Measurements from ENCODE around the gene STK32B. TPM values are rescaled to one million over a fixed set of nuclear protein-coding genes. Genes with fewer than 3 reads are reported as not detected.

The STK32B gene
- total RNA-seq, 1 donor from 2014 or later = 3.5 TPM

DNA sequence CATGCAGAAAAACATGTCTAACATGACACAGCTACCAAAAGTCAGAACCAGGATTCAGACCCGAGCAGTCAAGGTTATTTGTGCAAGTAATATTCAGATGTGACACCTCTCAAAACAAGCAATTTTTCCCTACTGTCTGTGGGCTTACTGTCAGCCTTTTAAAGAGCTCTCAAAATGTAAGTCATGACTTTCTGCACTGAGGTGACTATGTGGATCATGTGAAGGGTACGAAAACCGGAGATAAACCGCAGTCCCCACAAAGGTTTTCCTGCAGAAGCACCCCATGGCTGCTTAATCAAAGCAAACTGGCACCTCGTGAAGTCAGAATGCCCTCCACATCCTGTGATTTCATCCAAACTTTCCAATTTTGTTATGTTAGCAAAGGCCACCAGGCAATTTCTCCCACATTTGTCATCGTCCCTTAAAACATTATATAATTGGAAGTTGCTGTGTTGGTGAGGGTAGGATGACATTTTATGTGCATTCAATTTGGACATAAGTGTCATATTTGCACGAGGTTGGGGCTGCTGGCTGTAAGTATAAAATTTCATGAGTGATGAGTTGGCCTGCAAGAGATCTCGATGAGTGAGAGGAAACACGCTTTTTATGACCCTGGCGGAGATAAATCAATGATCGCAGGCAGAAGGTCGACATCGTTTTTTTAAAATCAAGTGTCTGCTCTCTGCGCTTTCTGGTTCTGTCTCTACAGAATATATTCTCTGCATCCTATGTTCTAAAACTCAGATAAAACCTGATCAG, 161.2 kb downstream of the STK32B start:
- no peak overlapping the region for H3K4me3 Mint-ChIP-seq
- peaks cover 61% of the 10 kb centered on the region for H3K4me1 Mint-ChIP-seq
- H3K36me3 Mint-ChIP-seq (ENCODE audit: low read depth) = peaks cover 3% of the 10 kb centered on the region
- no peak for DNase-seq (ENCODE audit: low read depth, low spot score)
- H3K27me3 Mint-ChIP-seq (ENCODE audit: low read depth) = no peaks in the 10 kb centered on the region
- H3K27ac Mint-ChIP-seq (ENCODE audit: unreplicated experiment) = no peak overlapping the region
- TF ChIP-seq, protein P1, sequence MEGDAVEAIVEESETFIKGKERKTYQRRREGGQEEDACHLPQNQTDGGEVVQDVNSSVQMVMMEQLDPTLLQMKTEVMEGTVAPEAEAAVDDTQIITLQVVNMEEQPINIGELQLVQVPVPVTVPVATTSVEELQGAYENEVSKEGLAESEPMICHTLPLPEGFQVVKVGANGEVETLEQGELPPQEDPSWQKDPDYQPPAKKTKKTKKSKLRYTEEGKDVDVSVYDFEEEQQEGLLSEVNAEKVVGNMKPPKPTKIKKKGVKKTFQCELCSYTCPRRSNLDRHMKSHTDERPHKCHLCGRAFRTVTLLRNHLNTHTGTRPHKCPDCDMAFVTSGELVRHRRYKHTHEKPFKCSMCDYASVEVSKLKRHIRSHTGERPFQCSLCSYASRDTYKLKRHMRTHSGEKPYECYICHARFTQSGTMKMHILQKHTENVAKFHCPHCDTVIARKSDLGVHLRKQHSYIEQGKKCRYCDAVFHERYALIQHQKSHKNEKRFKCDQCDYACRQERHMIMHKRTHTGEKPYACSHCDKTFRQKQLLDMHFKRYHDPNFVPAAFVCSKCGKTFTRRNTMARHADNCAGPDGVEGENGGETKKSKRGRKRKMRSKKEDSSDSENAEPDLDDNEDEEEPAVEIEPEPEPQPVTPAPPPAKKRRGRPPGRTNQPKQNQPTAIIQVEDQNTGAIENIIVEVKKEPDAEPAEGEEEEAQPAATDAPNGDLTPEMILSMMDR (conservative IDR thresholded peaks at IDR 0.05) = no peak
- H3K9me3 Mint-ChIP-seq = peaks cover 2% of the 10 kb centered on the region

DNA sequence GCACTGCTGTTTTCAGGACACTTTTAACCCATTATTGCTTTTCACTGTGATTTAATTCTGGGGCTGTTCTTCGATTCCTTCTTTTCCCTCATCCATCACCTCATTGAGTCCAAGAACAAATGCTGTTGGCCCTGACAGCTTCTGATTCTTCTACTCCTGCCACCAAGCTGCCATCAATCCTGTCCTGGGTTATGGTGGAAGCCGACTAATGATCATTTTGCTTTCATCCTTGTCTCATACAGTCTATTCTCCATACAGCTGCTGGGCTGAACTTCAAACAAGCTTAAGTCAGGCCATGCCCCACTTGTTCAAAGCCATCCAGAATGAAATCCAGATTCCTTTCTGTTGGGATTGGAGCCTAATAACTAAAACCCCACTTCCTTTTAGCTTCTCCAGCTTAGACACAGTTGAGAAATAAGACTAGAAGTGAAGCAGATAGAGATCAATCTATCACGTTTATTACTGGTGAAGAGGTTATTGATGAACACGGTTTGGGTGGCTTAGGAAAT, 161.9 kb downstream of the STK32B start:
- no peak overlapping the region for H3K27ac Mint-ChIP-seq (ENCODE audit: unreplicated experiment)
- peaks cover 68% of the 10 kb centered on the region for H3K4me1 Mint-ChIP-seq
- DNase-seq (ENCODE audit: low read depth, low spot score) = no peak
- peaks cover 3% of the 10 kb centered on the region for H3K36me3 Mint-ChIP-seq (ENCODE audit: low read depth)
- TF ChIP-seq, protein P1 (conservative IDR thresholded peaks at IDR 0.05) = no peak
- H3K4me3 Mint-ChIP-seq = no peak overlapping the region
- peaks cover 2% of the 10 kb centered on the region for H3K9me3 Mint-ChIP-seq
- no peaks in the 10 kb centered on the region for H3K27me3 Mint-ChIP-seq (ENCODE audit: low read depth)

DNA sequence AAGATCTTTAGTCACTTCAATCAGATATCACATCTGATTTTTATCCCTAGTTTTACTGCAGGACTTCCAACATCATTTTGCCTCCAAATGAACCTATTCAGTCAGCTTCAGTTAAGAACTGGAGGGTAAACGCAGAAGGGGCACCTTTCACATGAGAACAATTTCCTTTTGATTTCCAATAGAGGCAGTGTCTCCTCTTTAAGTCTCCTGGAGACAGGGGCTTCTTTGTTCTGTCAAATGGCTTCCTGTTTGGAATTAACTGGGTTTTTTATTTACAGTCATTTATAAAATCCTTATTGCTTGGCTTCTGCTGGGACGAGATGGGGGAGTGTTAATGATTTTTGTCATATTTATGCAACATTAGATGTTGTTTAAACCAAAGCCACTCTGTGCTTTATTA, 164.0 kb downstream of the STK32B start:
- H3K9me3 Mint-ChIP-seq = peaks cover 3% of the 10 kb centered on the region
- peaks cover 63% of the 10 kb centered on the region for H3K4me1 Mint-ChIP-seq
- H3K36me3 Mint-ChIP-seq (ENCODE audit: low read depth) = no peaks in the 10 kb centered on the region
- no peak for DNase-seq (ENCODE audit: low read depth, low spot score)
- peak overlapping the region; percentile 2 for H3K27ac Mint-ChIP-seq (ENCODE audit: unreplicated experiment)
- peak overlapping the region; percentile 31 for H3K4me3 Mint-ChIP-seq
- H3K27me3 Mint-ChIP-seq (ENCODE audit: low read depth) = no peaks in the 10 kb centered on the region
- TF ChIP-seq, protein P1 (conservative IDR thresholded peaks at IDR 0.05) = no peak

DNA sequence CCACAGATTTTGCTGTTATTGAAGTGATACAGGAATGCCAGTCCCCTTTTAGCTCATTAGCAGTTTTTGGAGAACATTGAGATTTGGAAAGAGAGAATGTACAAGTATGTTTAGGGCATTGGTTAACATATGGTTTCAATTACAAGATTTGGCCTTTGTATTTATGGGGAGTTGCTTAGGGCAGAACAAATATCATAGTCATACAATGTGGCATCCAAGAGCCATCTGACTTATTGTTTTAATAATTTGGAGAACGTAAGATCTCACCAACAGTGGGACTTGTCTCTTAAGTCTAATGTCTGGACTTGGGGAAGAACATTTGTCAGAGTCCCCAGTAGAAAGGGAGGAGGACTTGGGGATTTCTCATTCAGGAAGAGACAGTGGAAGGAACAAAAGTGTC, 166.1 kb downstream of the STK32B start:
- H3K36me3 Mint-ChIP-seq (ENCODE audit: low read depth) = no peaks in the 10 kb centered on the region
- H3K27ac Mint-ChIP-seq (ENCODE audit: unreplicated experiment) = no peak overlapping the region
- H3K9me3 Mint-ChIP-seq = peaks cover 10% of the 10 kb centered on the region
- DNase-seq (ENCODE audit: low read depth, low spot score) = no peak
- TF ChIP-seq, protein P1 (conservative IDR thresholded peaks at IDR 0.05) = no peak
- no peak overlapping the region for H3K4me3 Mint-ChIP-seq
- H3K27me3 Mint-ChIP-seq (ENCODE audit: low read depth) = no peaks in the 10 kb centered on the region
- peaks cover 52% of the 10 kb centered on the region for H3K4me1 Mint-ChIP-seq

DNA sequence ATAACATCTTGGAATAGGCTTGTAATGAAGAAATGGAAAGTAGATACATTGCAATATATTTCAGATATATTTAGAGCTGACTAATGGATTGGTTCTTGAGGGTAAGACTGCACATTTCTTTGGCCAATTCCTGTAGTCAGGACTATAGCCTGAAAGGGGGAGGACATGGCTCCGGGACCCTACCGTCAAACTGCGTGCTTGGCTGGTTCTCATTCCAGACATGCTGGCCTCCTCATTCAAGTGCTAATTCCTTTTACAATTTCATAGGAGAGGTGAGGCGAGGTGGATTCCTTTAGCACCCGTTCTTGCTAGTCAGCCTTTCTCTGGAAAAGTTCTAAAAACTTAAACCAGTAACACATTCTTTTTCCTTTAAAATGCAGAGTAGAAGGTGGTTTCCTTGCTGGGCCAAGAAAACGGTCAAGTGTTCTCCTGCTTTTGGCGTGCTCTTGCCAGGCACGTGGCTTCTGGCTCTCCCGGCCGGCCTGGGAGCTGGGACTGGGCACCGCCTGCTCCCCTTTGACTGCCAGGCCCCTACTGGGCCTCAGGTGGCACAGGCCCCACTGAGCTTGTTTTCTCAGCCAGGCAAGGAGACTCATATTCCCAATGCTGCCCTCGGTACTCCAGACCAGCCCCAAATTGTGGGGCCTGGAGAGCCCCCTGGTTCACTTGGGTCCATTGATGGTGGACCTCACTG, 167.2 kb downstream of the STK32B start:
- TF ChIP-seq, protein P1 (conservative IDR thresholded peaks at IDR 0.05) = no peak
- no peaks in the 10 kb centered on the region for H3K27me3 Mint-ChIP-seq (ENCODE audit: low read depth)
- no peaks in the 10 kb centered on the region for H3K36me3 Mint-ChIP-seq (ENCODE audit: low read depth)
- no peak for DNase-seq (ENCODE audit: low read depth, low spot score)
- H3K27ac Mint-ChIP-seq (ENCODE audit: unreplicated experiment) = peak overlapping the region; percentile 58
- peaks cover 12% of the 10 kb centered on the region for H3K9me3 Mint-ChIP-seq
- H3K4me1 Mint-ChIP-seq = peaks cover 43% of the 10 kb centered on the region
- no peak overlapping the region for H3K4me3 Mint-ChIP-seq

All from neural crest cell (in vitro differentiated cells).